Prostate gland (tissue), 2 donors: ENCODE results near the gene TLE5.

ENCODE experiments used
- POLR2A ChIP-seq: fragments of 450-650 bp; IDR thresholded peaks from one replicate; pipeline ENCODE4 v1.6.1; 2016; ENCODE audit warnings: antibody characterized with exemption, mild to moderate bottlenecking
- POLR2AphosphoS5 ChIP-seq: sonication (generic); formaldehyde crosslinking; IDR thresholded peaks from one replicate; pipeline ENCODE4 v1.6.1; 2017; ENCODE audit warnings: antibody characterized with exemption
- TF ChIP-seq, protein P1 (sequence below), 4 experiments: fragments of 200-600 bp in 2 of 4; fragments of 450-650 bp in 2 of 4; sonication (generic) in 2 of 4; IDR thresholded peaks; 1 replicate in 3 of 4; 2 replicates in 1 of 4; pipeline ENCODE4 v1.5.1; 2016 to 2019; ENCODE audit warnings: antibody characterized with exemption in 4 of 4, mild to moderate bottlenecking in 2 of 4, moderate library complexity in 2 of 4

DNA sequence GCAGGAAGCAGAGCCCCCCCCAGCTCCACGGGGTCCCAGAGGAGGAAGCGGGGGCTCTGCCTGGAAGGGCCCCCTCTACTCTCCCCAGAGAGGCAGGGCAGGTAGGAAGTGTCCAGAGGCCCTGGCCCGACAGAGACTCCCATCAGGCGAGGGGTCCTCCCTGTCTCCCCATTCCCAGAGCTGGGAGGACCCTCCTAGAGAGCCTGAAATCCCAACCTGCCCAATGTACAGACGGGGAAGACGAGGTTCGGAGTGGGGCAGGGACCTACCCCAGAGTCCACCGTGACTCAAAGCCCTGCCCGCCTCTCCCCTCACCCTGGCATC, 34.4 kb downstream of the TLE5 start:
- no peak for TF ChIP-seq POLR2AphosphoS5
- no peak for TF ChIP-seq POLR2A
- TF ChIP-seq, protein P1, sequence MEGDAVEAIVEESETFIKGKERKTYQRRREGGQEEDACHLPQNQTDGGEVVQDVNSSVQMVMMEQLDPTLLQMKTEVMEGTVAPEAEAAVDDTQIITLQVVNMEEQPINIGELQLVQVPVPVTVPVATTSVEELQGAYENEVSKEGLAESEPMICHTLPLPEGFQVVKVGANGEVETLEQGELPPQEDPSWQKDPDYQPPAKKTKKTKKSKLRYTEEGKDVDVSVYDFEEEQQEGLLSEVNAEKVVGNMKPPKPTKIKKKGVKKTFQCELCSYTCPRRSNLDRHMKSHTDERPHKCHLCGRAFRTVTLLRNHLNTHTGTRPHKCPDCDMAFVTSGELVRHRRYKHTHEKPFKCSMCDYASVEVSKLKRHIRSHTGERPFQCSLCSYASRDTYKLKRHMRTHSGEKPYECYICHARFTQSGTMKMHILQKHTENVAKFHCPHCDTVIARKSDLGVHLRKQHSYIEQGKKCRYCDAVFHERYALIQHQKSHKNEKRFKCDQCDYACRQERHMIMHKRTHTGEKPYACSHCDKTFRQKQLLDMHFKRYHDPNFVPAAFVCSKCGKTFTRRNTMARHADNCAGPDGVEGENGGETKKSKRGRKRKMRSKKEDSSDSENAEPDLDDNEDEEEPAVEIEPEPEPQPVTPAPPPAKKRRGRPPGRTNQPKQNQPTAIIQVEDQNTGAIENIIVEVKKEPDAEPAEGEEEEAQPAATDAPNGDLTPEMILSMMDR (IDR thresholded peaks at IDR 0.05) = no peak
